ENCODE data around the gene USP11.

The USP11 gene

DNA sequence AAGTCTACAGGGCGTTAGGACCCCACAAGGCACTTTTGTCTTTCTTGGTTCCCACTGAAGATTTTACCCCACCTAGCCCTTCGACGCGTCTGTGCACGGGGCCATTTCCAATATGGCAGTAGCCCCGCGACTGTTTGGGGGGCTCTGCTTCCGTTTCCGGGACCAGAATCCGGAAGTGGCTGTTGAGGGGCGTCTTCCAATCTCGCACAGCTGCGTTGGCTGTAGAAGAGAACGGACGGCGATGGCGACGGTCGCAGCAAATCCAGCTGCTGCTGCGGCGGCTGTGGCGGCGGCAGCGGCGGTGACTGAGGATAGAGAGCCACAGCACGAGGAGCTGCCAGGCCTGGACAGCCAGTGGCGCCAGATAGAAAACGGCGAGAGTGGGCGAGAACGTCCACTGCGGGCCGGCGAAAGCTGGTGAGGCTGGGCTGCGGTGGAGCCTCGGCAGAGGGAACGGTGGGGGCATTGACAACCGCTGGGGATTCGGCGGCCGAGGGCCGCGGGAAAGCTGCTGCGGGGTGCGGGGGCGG lies at the start of gene USP11:
Gene USP11, plus strand, starts transcription at position 207 of the 530 bp plus-strand sequence. Its CDS starts 35 bp downstream, at position 242.
- FAIRE-seq = no peak
- peak; percentile 14 for DNase-seq (ENCODE audit: low spot score)

DNA sequence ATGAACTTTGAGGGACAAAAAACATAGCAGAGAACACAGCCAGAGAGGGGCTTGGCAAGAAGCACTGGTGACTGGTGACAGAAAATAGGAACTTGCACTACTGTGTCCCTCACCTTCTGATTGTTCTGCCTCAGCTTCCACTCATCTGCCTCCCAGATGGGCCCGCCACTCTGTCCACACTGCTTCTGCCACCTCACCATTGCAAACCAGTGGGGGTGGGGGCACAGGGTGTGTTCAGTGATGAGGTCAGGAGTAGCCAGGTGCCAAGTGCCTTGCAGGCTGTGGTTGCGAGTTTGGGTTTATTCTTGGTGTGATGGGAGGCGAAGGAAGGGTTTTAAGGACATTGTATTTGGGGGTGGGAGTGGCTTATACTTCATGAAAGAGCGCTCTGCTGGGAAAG lies 48.3 kb upstream of the USP11 start:
- FAIRE-seq (no peak), DNase-seq (ENCODE audit: low spot score) (no peak)

DNA sequence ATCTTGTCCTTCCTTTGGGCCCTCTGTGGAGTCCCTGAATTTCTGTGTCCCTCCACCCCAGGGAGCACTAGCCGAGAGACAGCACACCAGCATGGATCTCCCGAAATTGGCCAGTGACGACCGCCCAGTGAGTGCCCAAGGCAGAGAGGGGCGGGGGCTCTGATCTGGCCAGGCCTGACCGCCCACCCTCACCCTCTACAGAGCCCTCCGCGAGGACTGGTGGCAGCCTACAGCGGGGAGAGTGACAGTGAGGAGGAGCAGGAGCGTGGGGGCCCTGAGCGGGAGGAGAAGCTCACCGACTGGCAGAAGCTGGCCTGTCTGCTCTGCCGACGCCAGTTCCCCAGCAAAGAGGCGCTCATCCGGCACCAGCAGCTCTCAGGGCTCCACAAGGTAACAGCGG lies 47.6 kb upstream of the USP11 start:
- FAIRE-seq (no peak), DNase-seq (ENCODE audit: low spot score) (no peak)

DNA sequence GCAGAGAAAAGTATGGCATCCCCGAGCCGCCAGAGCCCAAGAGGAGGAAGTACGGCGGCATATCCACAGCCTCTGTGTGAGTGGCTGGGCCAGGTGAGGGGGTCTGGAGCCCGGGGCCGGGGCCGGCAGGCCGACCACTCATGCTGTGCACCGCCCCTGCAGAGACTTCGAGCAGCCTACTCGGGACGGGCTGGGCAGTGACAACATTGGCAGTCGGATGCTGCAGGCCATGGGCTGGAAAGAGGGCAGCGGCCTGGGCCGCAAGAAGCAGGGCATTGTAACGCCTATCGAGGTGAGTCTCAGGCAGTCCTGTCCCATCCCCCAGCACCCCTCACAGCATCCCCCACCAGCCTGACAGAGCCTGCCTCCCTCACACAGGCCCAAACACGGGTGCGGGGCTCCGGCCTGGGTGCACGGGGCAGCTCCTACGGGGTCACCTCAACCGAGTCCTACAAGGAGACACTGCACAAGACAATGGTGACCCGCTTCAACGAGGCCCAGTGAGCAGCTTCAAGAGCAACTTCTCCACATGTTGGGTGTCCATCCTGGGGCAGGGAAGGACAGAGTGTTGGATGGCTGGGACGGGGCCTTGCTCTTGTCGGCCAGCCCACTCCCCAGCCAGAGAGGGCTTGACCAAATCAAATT lies 46.6 kb upstream of the USP11 start:
- FAIRE-seq = no peak
- no peak for DNase-seq (ENCODE audit: low spot score)

DNA sequence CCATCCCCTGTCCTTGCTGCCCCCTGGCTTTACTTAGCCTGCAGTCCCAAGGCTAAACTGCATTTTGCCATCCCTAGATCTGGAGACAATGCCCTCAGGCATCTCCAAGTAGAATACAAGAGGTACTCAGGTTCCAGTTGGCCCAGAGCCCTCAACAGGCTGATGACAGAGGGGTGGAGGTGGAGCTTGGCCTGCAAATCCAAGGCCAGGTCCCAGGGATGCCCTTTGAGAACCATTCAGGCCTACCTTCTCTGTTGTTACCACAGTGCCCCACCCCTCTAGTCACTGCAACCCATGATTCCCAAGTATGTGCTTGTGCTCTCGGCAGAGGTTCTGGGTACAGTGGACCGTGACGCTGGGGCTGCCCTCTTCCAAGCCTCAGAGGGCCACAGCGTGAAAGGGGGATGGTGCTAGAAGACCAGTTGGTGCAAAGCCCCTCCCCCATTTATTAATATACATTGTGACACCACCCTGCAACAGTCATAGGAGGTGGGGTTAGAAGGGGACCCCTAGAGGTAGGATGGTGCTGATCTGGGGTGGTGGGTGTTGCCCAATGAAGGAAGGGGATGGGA lies 45.6 kb upstream of the USP11 start:
- FAIRE-seq (no peak), DNase-seq (ENCODE audit: low spot score) (no peak)

DNA sequence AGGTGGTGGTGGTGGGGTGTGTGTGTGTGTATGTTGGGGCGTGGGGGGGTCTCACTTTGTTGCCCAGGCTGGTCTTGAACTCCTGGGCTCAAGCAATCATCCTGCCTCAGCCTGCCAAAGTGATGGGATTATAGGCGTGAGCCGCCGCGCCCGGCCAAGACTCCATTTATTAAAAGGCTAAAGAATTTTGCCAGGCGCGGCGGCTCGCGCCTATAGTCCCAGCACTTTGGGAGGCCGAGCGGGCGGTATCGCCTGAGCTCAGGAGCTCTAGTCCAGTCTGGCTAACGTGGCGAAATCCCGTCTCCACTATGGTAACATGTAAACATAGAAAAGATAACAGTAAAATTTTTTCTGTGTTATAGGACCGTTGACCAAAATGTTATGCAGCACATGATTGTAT lies 42.9 kb upstream of the USP11 start:
- DNase-seq (ENCODE audit: low spot score) (no peak), FAIRE-seq (no peak)

DNA sequence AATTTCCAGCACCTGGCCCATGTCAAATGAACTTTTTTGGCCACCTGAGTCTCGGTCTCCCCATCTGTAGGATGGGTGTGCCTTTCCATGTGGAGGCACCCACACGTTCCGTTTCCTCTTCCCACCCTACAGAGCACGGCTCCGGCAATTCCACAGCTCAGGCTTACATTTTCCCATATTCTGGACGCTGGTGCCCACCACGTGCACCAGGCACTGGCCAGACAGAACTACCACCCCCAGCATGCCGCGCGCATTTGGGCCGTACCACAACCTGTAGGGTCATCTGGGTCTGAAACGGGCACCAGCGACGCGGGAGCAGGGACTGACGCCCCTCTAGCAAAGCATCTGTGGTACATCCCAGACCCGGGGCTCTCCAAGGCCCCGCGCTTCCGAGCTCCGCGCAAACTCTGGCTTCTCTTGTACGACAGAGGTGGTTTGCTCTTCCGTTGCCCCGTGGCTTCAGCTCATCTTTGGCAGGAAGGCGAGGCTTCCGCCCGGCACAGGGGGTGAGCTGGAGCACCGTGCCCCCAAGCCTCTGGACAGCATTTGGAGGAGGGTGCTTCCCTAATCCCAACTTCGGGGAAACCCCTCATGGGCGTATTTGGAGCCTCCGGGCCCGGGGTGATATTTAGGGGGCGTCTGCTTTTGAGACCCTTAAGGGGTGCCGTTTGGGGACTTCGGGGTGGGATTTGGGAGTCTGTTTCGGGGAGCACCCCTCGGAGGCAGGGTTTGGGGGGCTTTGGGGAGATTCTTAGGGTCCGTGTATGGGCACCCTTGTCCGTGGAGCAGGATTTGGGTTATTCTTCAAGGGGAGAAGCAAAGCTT lies 42.2 kb upstream of the USP11 start:
- DNase-seq (ENCODE audit: low spot score) (peak; percentile 86), FAIRE-seq (peak; percentile 75)

DNA sequence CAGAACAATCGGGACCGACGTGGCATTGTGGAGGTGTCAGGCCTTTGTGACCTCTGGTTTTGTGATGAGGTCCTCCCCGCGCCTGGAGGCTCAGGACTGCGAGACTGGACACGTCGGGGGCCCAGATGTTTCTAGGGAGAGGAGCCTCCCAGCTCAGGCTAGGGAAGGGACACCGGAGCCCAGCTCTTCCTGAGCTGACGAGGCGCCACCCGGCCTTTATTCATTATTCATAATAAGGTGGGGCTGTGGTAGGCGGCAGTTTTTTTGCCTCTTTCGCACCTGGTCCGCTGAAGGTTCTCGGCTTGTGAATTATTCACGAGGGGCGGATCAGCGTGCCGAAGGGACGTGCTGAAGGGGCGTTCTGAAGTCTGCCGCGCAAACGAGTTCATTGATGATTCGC lies 41.5 kb upstream of the USP11 start:
- no peak for FAIRE-seq
- DNase-seq (ENCODE audit: low spot score) = peak; percentile 5

DNA sequence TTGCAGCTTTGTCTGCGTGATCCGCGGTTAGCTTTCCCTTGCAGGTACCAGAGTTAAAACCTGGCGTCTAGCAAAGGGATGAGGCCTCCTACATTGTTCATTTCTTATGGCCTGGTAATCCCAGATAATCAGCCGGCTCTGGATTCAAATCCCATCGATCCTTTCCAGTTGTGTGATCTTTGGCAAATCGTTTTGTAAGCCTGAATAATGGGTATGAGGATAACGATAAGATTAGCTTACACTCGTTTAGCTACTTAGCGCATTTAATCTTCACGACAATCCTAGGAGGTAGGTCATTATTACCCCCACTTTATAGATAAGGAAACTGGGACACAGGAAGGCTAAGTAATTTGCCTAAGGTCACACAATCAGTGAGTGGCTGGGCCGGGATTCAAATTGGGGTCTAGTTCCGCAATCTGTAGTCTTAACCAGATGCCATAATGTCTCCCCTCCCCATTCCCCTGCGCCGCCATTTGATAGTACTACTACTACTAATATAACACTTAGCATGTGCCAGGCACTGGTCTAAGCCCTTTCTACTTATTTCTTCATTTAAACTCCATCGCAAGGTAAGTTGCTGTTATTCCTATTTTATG lies 40.9 kb upstream of the USP11 start:
- DNase-seq (ENCODE audit: low spot score) (no peak), FAIRE-seq (no peak)

DNA sequence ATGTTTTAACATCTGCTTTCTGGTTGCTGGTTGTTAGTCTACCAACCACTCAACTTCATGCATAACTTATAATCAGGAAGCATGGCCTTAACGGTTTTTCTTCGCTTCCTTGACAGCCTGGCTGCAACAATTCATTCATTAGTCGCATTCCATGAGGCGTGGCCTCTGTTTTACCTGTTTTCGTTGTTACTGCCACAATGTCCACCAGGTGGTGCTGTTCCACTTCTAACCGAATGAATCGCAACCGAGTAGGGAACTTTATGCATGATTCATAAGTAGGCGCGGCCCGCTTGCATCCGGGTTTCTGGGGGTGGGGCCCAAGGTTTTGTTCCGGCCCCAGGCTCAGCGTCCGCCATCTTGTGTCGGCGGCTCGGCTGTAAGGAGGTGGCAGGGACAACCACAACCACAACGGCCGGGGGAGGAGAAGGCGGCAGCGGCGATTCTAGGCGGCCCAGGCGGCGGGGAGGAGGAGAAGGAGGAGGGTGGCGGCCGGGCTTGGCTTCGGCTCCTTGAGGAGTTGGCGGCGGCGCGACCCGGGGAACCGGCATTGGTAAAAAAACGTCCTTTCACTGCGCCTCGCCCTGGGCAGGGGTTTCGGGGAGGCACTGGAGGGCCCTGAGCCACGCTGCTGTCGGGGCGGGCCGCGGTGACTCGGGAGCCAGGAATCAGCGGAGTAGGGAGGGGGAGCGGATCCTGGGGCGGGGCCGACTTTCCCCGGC lies 39.2 kb upstream of the USP11 start, which contains the start of gene UBA1:
Gene UBA1, plus strand, starts transcription at position 355 of the 719 bp plus-strand sequence. CDS start 4,974 bp downstream, outside the sequence.
- FAIRE-seq = peak; percentile 90
- DNase-seq (ENCODE audit: low spot score) = peak; percentile 83

DNA sequence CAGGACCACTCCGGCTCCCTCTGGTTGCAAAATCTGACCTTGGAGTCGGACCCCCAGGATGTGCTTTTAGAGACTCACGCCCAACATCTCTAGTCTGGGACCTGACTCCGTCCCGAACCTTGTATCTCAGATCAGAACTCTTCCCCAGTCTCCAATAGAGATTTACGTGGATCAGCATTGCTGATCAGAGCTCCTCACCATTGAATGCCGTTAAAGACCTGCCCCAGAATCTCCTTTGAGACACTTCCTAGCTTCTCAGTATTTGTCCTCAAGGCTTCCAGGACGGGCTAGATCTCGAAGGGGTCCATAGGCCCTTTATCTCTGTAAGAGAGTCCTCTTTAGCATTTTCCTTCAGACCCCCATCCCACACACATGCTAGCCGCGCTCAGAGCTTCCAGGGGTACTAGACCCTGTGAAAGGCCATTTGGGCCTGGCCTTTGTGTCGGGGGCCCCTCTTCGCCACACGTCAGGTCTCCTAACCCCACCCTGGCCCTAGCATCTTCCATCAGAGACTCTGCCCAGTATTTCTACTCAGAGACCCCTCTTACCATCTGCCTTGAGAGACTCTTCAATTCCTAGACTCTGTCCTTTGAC lies 38.5 kb upstream of the USP11 start:
- no peak for DNase-seq (ENCODE audit: low spot score)
- no peak for FAIRE-seq

DNA sequence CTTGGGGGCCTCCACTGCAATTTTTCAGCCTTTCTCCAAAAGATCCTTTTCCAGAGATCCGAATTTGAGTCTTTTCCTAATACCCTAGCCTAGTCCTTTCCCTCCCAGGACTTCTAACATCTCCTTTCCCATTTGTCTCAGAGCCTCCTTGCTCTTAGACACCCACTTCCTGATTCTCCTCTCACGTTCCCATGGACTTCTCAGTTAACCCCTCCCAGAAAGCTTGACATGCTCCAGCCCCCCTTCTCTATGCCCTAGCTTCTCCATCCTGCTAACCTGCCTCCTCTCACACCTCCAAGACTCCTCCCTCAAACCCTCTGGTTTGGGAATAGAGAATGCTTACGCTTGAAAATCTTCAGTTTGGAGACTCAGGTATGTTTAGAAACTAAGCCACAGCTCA lies 36.7 kb upstream of the USP11 start:
- FAIRE-seq (no peak), DNase-seq (ENCODE audit: low spot score) (no peak)

DNA sequence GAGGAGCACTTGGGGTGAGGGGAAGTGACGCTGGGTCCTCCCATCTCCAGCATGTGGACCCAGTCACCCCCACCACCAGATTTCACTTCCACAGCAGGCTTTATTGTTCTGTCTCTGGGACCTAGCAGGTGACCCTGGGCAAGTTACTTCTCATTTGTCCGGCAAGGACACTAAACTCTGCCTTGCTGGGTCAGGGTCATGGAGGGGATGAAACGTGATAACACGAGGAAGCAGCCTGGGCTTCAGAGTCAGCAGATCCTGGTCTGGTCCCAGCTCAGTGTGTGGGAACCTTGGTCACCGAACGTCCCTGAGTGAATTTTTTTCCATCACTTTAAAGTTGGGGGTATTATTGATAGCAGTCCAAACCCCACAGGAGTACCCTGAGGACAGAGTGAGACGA lies 35.3 kb upstream of the USP11 start:
- DNase-seq (ENCODE audit: low spot score) (no peak), FAIRE-seq (no peak)

DNA sequence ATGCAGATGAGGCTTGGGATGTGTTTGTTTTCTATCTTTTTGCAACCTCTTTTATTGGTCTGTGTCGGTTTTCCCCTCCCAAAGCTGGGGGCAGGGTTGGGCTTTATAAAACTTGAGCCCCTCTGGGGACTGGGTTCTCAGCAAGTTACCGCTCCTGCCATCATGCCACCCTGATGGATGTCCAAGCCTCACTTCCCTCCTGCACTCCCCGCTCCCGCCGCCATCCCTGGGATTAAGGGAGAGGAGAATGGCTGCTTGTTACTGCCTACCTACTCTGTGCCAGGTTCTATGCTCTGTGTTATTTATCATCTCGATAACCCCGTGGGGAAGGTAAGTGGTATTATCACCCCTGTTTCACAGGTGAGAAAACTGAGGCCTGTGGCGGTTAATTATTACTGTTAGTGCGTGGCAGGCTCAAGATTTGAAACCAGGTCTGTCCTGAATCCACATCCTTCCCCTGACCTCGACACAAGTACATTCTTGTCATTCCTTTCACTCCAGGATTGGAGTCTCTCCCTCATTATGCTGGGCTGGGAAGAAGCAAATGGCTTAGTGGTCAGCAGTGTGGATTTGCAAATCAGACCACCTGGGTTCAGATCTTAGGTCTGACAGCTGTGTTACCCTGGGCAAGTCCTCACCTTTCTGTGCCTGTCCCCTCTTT lies 34.7 kb upstream of the USP11 start:
- DNase-seq (ENCODE audit: low spot score) = no peak
- FAIRE-seq = no peak

DNA sequence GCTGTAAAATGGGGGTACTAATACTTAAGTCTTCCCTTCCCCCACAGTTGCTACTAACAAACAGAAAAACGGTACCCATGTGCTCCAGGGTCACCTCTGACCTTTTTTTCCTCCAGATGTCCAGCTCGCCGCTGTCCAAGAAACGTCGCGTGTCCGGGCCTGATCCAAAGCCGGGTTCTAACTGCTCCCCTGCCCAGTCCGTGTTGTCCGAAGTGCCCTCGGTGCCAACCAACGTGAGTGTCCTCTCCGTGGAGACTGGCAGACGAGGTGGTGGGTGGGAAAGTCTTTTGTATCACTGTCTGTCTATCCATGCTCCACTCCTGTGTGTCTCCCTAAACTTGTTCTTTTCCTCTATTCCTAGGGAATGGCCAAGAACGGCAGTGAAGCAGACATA lies 34.1 kb upstream of the USP11 start:
- no peak for DNase-seq (ENCODE audit: low spot score)

DNA sequence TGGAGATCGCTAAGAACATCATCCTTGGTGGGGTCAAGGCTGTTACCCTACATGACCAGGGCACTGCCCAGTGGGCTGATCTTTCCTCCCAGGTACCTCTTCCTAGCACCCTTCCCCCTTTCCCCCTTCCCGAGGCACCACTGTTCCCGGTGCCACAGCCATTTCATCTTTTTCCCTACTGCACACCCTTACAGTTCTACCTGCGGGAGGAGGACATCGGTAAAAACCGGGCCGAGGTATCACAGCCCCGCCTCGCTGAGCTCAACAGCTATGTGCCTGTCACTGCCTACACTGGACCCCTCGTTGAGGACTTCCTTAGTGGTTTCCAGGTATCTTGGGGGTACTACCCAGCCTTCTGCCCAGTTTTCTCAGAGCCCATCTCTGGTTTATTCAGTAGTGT lies 33.5 kb upstream of the USP11 start:
- DNase-seq (ENCODE audit: low spot score) (no peak), FAIRE-seq (no peak)

More for the DNA sequence above, 34.1 kb upstream of the USP11 start:
- no peak for FAIRE-seq

DNA sequence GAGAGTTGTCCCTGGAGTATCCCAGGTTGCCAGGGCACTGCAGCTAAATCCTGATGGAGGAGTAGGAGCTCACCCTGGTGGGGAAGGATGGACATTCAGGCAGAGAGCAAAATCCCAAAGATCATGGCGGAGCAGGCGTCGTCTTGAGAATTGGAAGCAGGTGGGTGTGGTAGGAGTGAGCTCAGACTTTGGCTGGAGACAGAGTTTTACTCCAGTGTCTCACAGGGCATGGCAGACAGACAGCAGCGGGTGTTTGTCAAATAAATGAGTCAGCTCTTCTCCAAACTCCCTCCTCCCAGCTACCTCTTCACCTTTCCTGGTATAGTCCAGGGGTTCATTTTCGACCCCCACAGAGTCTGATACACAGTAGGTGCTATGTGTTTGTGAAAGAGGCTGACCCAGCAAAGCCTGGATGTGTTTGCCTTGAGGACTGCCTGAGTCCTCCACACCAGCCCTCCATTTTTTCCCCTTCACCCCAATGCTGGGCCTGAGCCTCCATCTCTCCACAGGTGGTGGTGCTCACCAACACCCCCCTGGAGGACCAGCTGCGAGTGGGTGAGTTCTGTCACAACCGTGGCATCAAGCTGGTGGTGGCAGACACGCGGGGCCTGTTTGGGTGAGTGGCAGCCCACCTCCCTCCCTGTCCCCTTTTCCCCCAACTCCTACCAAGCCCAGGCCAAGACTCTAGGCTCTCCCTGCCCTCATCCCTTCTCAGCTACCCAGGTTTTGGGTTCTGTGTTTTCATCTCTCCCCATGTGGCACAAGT lies 32.2 kb upstream of the USP11 start:
- FAIRE-seq = no peak
- no peak for DNase-seq (ENCODE audit: low spot score)

DNA sequence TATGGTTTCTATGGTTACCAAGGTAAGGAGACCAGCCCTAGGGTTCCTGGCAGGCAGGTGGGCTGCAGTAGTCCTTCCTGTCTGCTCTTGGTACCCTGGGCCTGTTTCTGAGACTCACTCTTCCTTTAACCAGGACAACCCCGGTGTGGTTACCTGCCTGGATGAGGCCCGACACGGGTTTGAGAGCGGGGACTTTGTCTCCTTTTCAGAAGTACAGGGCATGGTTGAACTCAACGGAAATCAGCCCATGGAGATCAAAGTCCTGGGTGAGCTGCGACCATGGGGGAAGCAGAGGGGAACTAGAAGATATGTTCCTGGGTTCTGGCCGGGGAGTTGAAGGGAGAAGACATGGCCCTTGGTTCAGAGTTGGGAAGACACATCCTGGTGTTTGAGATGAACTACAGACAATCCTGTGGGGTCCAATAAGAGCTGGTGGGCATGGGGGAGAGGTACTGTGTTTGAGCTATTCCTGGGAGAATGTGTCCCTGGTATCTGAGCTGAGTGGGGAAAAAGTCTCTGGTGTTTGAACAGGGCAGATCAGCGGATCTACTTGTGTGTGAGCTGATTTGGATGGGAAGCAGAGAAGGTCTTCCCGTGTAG lies 31.4 kb upstream of the USP11 start:
- FAIRE-seq = no peak
- no peak for DNase-seq (ENCODE audit: low spot score)

DNA sequence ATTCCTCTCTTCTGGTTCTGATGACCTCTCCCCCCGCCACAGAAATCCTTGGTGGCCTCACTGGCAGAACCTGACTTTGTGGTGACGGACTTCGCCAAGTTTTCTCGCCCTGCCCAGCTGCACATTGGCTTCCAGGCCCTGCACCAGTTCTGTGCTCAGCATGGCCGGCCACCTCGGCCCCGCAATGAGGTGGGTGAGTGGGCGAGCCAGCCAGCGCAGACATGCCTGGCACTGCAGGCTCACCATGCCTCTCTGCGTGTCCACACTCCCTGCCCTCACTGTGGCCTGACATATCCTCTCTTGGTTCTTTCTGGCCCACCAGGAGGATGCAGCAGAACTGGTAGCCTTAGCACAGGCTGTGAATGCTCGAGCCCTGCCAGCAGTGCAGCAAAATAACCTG lies 30.5 kb upstream of the USP11 start:
- DNase-seq (ENCODE audit: low spot score) (no peak), FAIRE-seq (no peak)
